ENCODE data around the gene TLE2. TPM values are rescaled to one million over a fixed set of nuclear protein-coding genes. Genes with fewer than 3 reads are reported as not detected.
"Not testable (repeated sequence)": the region's sequence is repeated elsewhere in the genome, so short reads cannot be mapped to it uniquely, and the experiment has no call there.

The TLE2 gene
- polyA plus RNA-seq, 1 donor (not counting 4 experiments of a cell fraction or from before 2014, with no cell fraction given): 0.88 TPM

DNA sequence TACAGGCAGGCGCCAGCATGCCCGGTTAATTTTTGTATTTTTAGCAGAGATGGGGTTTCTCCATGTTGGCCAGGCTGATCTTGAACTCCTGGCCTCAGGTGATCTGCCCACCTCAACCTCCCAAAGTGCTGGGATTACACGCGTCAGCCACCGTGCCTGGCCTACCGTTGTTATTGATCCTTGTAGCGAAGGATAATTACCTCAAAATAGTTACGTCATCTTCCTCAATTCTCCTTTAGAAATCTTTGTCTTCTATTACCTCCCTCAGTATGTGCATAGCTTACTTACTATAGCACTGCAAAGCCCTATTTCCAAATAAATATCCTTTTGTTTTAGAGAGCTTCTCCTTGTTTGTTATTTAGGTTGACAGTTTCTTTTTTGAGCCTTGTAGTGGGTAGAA, 61.1 kb downstream of the TLE2 start:
- Histone ChIP-seq H3K36me3 (ENCODE audit: control insufficient read depth in 2 of 2, extremely low read depth in 1 of 2, insufficient read depth in 2 of 2, low read length in 2 of 2) (no peaks in the 10 kb centered on the region), H3K4me2 (ENCODE audit: control insufficient read depth, extremely low read depth, insufficient read depth, low read depth, low read length) (no peak overlapping the region), H3K9me1 (ENCODE audit: control insufficient read depth, extremely low read depth, insufficient read depth, low read length) (no peaks in the 10 kb centered on the region), H3K79me2 (ENCODE audit: control insufficient read depth, insufficient read depth, low read length) (no peaks in the 10 kb centered on the region), H4K20me1 (ENCODE audit: control insufficient read depth, extremely low read depth, insufficient read depth, low read length) (no peaks in the 10 kb centered on the region), H3K27me3 (ENCODE audit: control insufficient read depth, extremely low read depth, insufficient read depth, low read length) (no peaks in the 10 kb centered on the region), H3K4me1 (ENCODE audit: control insufficient read depth, extremely low read depth, insufficient read depth, low read length) (no peaks in the 10 kb centered on the region), H3K9ac (ENCODE audit: control insufficient read depth, extremely low read depth, insufficient read depth, low read length) (no peak overlapping the region), H2AFZ (ENCODE audit: control insufficient read depth, low read length) (no peak overlapping the region), H3K4me3 (ENCODE audit: control insufficient read depth in 2 of 3, extremely low read depth in 1 of 3, insufficient read depth in 2 of 3, low read depth in 1 of 3, low read length in 3 of 3) (no peak overlapping the region), H3K27ac (ENCODE audit: control insufficient read depth, insufficient read depth, low read length) (no peak overlapping the region), H3K9me3 (ENCODE audit: control insufficient read depth, low read depth, low read length) (no peaks in the 10 kb centered on the region)
- TF ChIP-seq, protein P1, sequence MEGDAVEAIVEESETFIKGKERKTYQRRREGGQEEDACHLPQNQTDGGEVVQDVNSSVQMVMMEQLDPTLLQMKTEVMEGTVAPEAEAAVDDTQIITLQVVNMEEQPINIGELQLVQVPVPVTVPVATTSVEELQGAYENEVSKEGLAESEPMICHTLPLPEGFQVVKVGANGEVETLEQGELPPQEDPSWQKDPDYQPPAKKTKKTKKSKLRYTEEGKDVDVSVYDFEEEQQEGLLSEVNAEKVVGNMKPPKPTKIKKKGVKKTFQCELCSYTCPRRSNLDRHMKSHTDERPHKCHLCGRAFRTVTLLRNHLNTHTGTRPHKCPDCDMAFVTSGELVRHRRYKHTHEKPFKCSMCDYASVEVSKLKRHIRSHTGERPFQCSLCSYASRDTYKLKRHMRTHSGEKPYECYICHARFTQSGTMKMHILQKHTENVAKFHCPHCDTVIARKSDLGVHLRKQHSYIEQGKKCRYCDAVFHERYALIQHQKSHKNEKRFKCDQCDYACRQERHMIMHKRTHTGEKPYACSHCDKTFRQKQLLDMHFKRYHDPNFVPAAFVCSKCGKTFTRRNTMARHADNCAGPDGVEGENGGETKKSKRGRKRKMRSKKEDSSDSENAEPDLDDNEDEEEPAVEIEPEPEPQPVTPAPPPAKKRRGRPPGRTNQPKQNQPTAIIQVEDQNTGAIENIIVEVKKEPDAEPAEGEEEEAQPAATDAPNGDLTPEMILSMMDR (optimal IDR thresholded peaks at IDR 0.05 in 1 of 3, IDR thresholded peaks at IDR 0.05 in 1 of 3, conservative IDR thresholded peaks at IDR 0.05 in 1 of 3; ENCODE audit: extremely low read depth in 1 of 3, insufficient read depth in 2 of 3, low read length in 3 of 3): no peak
- no peak for TF ChIP-seq EZH2 (IDR thresholded peaks at IDR 0.05; ENCODE audit: low read length)
- dilution Hi-C loops (cut with MboI; ENCODE audit: extremely low pct_ligation_motif_present, low sequenced_read_pairs): no loop called here
- FAIRE-seq: no peak
- no peak for DNase-seq (ENCODE audit: low read depth, low spot score)

DNA sequence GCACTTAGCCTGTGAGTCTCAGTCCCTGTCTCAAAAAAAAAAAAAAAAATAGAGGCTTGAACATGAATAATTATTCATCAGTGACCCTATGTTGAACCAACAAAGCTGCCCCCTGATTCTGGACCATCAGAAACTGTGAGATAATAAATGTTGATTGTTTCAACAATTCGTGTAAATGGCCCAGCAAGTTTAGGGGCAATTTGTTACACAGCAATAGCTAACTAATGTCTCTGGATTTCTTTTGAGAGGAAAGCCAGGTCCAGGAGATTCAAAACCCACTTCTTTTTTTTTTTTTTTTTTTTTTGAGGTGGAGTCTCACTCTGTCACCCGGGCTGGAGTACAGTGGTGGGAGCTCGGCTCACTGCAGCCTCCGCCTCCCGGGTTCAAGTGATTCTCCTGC, 64.2 kb downstream of the TLE2 start:
- no peak for TF ChIP-seq EZH2 (IDR thresholded peaks at IDR 0.05; ENCODE audit: low read length)
- FAIRE-seq (no peak), DNase-seq (ENCODE audit: low read depth, low spot score) (no peak)
- H3K36me3 ChIP-seq (ENCODE audit: control insufficient read depth in 2 of 2, extremely low read depth in 1 of 2, insufficient read depth in 2 of 2, low read length in 2 of 2): no peaks in the 10 kb centered on the region
- H2AFZ ChIP-seq (ENCODE audit: control insufficient read depth, low read length): no peak overlapping the region
- peaks cover 2% of the 10 kb centered on the region for H3K4me1 ChIP-seq (ENCODE audit: control insufficient read depth, extremely low read depth, insufficient read depth, low read length)
- H3K9me1 ChIP-seq (ENCODE audit: control insufficient read depth, extremely low read depth, insufficient read depth, low read length): no peaks in the 10 kb centered on the region
- no peak overlapping the region for H3K27ac ChIP-seq (ENCODE audit: control insufficient read depth, insufficient read depth, low read length)
- H3K9me3 ChIP-seq (ENCODE audit: control insufficient read depth, low read depth, low read length): no peaks in the 10 kb centered on the region
- no peak overlapping the region for H3K4me3 ChIP-seq (ENCODE audit: control insufficient read depth in 2 of 3, extremely low read depth in 1 of 3, insufficient read depth in 2 of 3, low read depth in 1 of 3, low read length in 3 of 3)
- no peaks in the 10 kb centered on the region for H3K79me2 ChIP-seq (ENCODE audit: control insufficient read depth, insufficient read depth, low read length)
- dilution Hi-C loops (cut with MboI; ENCODE audit: extremely low pct_ligation_motif_present, low sequenced_read_pairs): no loop called here
- no peaks in the 10 kb centered on the region for H4K20me1 ChIP-seq (ENCODE audit: control insufficient read depth, extremely low read depth, insufficient read depth, low read length)
- no peak overlapping the region for H3K4me2 ChIP-seq (ENCODE audit: control insufficient read depth, extremely low read depth, insufficient read depth, low read depth, low read length)
- H3K9ac ChIP-seq (ENCODE audit: control insufficient read depth, extremely low read depth, insufficient read depth, low read length): no peak overlapping the region
- H3K27me3 ChIP-seq (ENCODE audit: control insufficient read depth, extremely low read depth, insufficient read depth, low read length): no peaks in the 10 kb centered on the region

DNA sequence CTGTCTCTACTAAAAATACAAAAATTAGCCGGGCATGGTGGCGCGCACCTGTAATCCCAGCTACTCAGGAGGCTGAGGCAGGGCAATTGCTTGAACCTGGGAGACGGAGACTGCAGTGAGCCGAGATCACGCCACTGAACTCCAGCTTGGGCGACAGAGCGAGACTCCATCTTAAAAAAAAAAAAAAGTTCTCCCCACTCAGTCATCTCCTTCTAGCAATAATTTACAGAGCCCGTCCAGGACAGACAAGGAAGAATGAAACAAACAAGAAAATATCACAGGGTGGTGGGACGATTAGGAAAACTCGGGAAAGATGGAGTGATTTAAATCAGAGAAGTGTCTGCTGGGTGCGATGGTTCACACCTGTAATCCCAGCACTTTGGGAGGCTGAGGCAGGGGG, 65.4 kb downstream of the TLE2 start:
- H3K27ac ChIP-seq (ENCODE audit: control insufficient read depth, insufficient read depth, low read length); dilution Hi-C loops (cut with MboI; ENCODE audit: extremely low pct_ligation_motif_present, low sequenced_read_pairs); H3K9me3 ChIP-seq (ENCODE audit: control insufficient read depth, low read depth, low read length); H3K27me3 ChIP-seq (ENCODE audit: control insufficient read depth, extremely low read depth, insufficient read depth, low read length); H3K79me2 ChIP-seq (ENCODE audit: control insufficient read depth, insufficient read depth, low read length); H3K36me3 ChIP-seq (ENCODE audit: control insufficient read depth in 2 of 2, extremely low read depth in 1 of 2, insufficient read depth in 2 of 2, low read length in 2 of 2); H2AFZ ChIP-seq (ENCODE audit: control insufficient read depth, low read length); DNase-seq (ENCODE audit: low read depth, low spot score); H4K20me1 ChIP-seq (ENCODE audit: control insufficient read depth, extremely low read depth, insufficient read depth, low read length); H3K4me1 ChIP-seq (ENCODE audit: control insufficient read depth, extremely low read depth, insufficient read depth, low read length); H3K4me2 ChIP-seq (ENCODE audit: control insufficient read depth, extremely low read depth, insufficient read depth, low read depth, low read length); FAIRE-seq; H3K9me1 ChIP-seq (ENCODE audit: control insufficient read depth, extremely low read depth, insufficient read depth, low read length); H3K9ac ChIP-seq (ENCODE audit: control insufficient read depth, extremely low read depth, insufficient read depth, low read length); H3K4me3 ChIP-seq (ENCODE audit: control insufficient read depth in 2 of 3, extremely low read depth in 1 of 3, insufficient read depth in 2 of 3, low read depth in 1 of 3, low read length in 3 of 3): not testable (repeated sequence)

All from keratinocyte (primary cell).